Right lobe of liver (tissue), 6 donors: Measurements from ENCODE around the gene RALGAPA2. TPM values are rescaled to one million over a fixed set of nuclear protein-coding genes. Genes with fewer than 3 reads are reported as not detected.
A peak's percentile ranks its signal among the peaks of the same experiment; 100 is the strongest.

Experiments used
- ATAC-seq, 4 donors: fragments of 200-7000 bp; cut with Tn5 transposase; one replicate each; pipeline ENCODE4 v1.9.1; 2020; ENCODE audit warnings: mild to moderate bottlenecking in 4 of 4, moderate library complexity in 4 of 4
- DNase-seq, 3 donors: peaks; one replicate each; pipeline ENCODE4 v3.0.0-alpha.2; 2020
- H3K27ac ChIP-seq, 3 donors: fragments of 200-600 bp; one replicate each; pipeline ENCODE4 v1.8.0; 2022
- H3K27me3 ChIP-seq, 2 donors: fragments of 200-600 bp; one replicate each; pipeline ENCODE4 v1.8.0; 2022
- H3K36me3 ChIP-seq, 4 donors: fragments of 200-600 bp; sonication (generic) in 1 of 4; one replicate each; pipeline versions ENCODE4 v1.5.1 to v1.8.0; 2017 to 2022; ENCODE audit warnings: control low read depth in 1 of 4
- H3K4me1 ChIP-seq, 4 donors: fragments of 200-600 bp; sonication (generic) in 1 of 4; one replicate each; pipeline versions ENCODE4 v1.5.1 to v1.8.0; 2017 to 2022; ENCODE audit warnings: control low read depth in 1 of 4
- H3K4me3 ChIP-seq, 3 donors: fragments of 200-600 bp; one replicate each; pipeline ENCODE4 v1.8.0; 2022
- H3K9me3 ChIP-seq, 4 donors: fragments of 200-600 bp; sonication (generic) in 1 of 4; one replicate each; pipeline versions ENCODE4 v1.5.1 to v1.8.0; 2017 to 2022; ENCODE audit warnings: control low read depth in 1 of 4
- POLR2A ChIP-seq: fragments of 450-650 bp; IDR thresholded peaks from one replicate; pipeline ENCODE4 v1.6.1; 2017; ENCODE audit warnings: antibody characterized with exemption, mild to moderate bottlenecking
- WGBS: methylation state at CpG from one replicate; pipeline ENCODE4 v1.1.6; 2018; ENCODE audit warnings: low coverage, low lambda C conversion rate; ENCODE audit not compliant: insufficient coverage; ENCODE audit errors: missing lambda C conversion rate; 5-methylcytosine and 5-hydroxymethylcytosine counted together
- intact Hi-C, 2 donors: fragments of 100-400 bp; cut with DNase I; formaldehyde crosslinking; loops; one replicate each; pipeline versions ENCODE4 v1.11.2 to v1.14.1; 2022
- total RNA-seq, 6 experiments: library from RNA; depleted of rRNA in 2 of 6; stranded (reverse); fragments of >200 nt in 2 of 6; fragmentation: NEBNext Ultra II Directional in 3 of 6; extraction: Animal tissue kit (Norgen Biotek cat#: 25700) in 3 of 6; gene quantifications; one replicate each; pipeline versions ENCODE4 v1.1.0 to v1.2.4, GENCODE V29; 2016 to 2023
- TF ChIP-seq, protein P1 (sequence below), 4 donors: fragments of 200-600 bp in 3 of 4; fragments of 450-650 bp in 1 of 4; IDR thresholded peaks; one replicate each; pipeline versions ENCODE4 v1.5.1 to v1.8.0; 2016 to 2022; ENCODE audit warnings: antibody characterized with exemption in 4 of 4, mild to moderate bottlenecking in 2 of 4
- donor health status: DM: no; HTN: yes; CAD: no.
- donor health status: DM: no; HTN: no; CAD: no.
- donor health status: DM: no; HTN: no; CAD: no.
- donor health status: DM: no; HTN: yes; CAD: no.
- donor health status: DM: no; HTN: yes; CAD: no.

The RALGAPA2 gene
- total RNA-seq, 6 experiments from 2014 or later = 38.3 to 76.7 (median 62.7) TPM

GRCh38 chr20:20368418-20369249 lies 343.8 kb downstream of the RALGAPA2 start:
- DNase-seq = no peak
- Histone ChIP-seq H3K4me3 (peak overlapping the region in 1 of 3 donors; percentile 10), H3K4me1 (peaks cover 0 to 18% (median 0%) of the 10 kb centered on the region in 4 donors), H3K36me3 (no peaks in the 10 kb centered on the region), H3K27ac (no peak overlapping the region), H3K9me3 (no peaks in the 10 kb centered on the region), H3K27me3 (peaks cover 0 to 52% of the 10 kb centered on the region in 2 donors)
- intact Hi-C loops = loop anchor here in 1 of 2 donors (10.0 kb wide), 1 partner anchor 196 kb away; no protein-coding TSS in a partner anchor
- 0% methylated on average over 4 of the region's 130 CpGs for WGBS
- ATAC-seq = peak in 1 of 4 donors; percentile 35
- TF ChIP-seq, protein P1, sequence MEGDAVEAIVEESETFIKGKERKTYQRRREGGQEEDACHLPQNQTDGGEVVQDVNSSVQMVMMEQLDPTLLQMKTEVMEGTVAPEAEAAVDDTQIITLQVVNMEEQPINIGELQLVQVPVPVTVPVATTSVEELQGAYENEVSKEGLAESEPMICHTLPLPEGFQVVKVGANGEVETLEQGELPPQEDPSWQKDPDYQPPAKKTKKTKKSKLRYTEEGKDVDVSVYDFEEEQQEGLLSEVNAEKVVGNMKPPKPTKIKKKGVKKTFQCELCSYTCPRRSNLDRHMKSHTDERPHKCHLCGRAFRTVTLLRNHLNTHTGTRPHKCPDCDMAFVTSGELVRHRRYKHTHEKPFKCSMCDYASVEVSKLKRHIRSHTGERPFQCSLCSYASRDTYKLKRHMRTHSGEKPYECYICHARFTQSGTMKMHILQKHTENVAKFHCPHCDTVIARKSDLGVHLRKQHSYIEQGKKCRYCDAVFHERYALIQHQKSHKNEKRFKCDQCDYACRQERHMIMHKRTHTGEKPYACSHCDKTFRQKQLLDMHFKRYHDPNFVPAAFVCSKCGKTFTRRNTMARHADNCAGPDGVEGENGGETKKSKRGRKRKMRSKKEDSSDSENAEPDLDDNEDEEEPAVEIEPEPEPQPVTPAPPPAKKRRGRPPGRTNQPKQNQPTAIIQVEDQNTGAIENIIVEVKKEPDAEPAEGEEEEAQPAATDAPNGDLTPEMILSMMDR (IDR thresholded peaks at IDR 0.05) = no peak
- no peak for TF ChIP-seq POLR2A

GRCh38 chr20:20367575-20368417 lies 344.6 kb downstream of the RALGAPA2 start, which contains the start of gene INSM1:
INSM1 (plus strand) TSS chr20:20368104; CDS start chr20:20368268, 164 bp downstream.
- H3K36me3 ChIP-seq = no peaks in the 10 kb centered on the region
- peak within 1 kb of the TSS in 1 of 3 donors; percentile 10 for H3K4me3 ChIP-seq
- ATAC-seq (no peak), DNase-seq (no peak)
- intact Hi-C loops = loop anchor here in 1 of 2 donors (10.0 kb wide), 1 partner anchor 197 kb away; no protein-coding TSS in a partner anchor
- H3K27ac ChIP-seq = no peak within 1 kb of the TSS
- H3K27me3 ChIP-seq = peaks cover 0 to 54% of the 10 kb centered on the region in 2 donors
- H3K9me3 ChIP-seq = no peaks in the 10 kb centered on the region
- 2% methylated on average over 6 of the region's 108 CpGs for WGBS
- TF ChIP-seq POLR2A = no peak
- TF ChIP-seq, protein P1 (IDR thresholded peaks at IDR 0.05) = no peak
- peaks cover 0 to 18% (median 0%) of the 10 kb centered on the region in 4 donors for H3K4me1 ChIP-seq

- intact Hi-C loops = loop anchor here in 1 of 2 donors (10.0 kb wide), 1 partner anchor 198 kb away; no protein-coding TSS in a partner anchor
- Histone ChIP-seq H3K36me3 (no peaks in the 10 kb centered on the region), H3K4me1 (peaks cover 0 to 18% (median 0%) of the 10 kb centered on the region in 4 donors), H3K27ac (no peak overlapping the region), H3K4me3 (no peak overlapping the region), H3K9me3 (no peaks in the 10 kb centered on the region), H3K27me3 (peaks cover 0 to 54% of the 10 kb centered on the region in 2 donors)
- TF ChIP-seq, protein P1 (IDR thresholded peaks at IDR 0.05) = no peak
- no peak for TF ChIP-seq POLR2A
- DNase-seq (no peak), ATAC-seq (no peak)
- WGBS = 1% methylated on average over 25 of the region's 63 CpGs
Measured at GRCh38 chr20:20366876-20367574, 345.4 kb downstream of the RALGAPA2 start.

GRCh38 chr20:20366551-20366875 lies 345.9 kb downstream of the RALGAPA2 start:
- peaks cover 0 to 18% (median 0%) of the 10 kb centered on the region in 4 donors for H3K4me1 ChIP-seq
- 3% methylated on average over 4 of the region's 19 CpGs for WGBS
- H3K9me3 ChIP-seq = no peaks in the 10 kb centered on the region
- no peak for DNase-seq
- no peak overlapping the region for H3K27ac ChIP-seq
- no peak overlapping the region for H3K4me3 ChIP-seq
- TF ChIP-seq POLR2A = no peak
- TF ChIP-seq, protein P1 (IDR thresholded peaks at IDR 0.05) = no peak
- no peak for ATAC-seq
- intact Hi-C loops = loop anchor here in 1 of 2 donors (10.0 kb wide), 1 partner anchor 198 kb away; no protein-coding TSS in a partner anchor
- no peaks in the 10 kb centered on the region for H3K36me3 ChIP-seq
- peaks cover 0 to 54% of the 10 kb centered on the region in 2 donors for H3K27me3 ChIP-seq
